Measurements from ENCODE around the gene IQCC.
"Not testable (repeated sequence)": the region's sequence is repeated elsewhere in the genome, so short reads cannot be mapped to it uniquely, and the experiment has no call there.

The IQCC gene

DNA sequence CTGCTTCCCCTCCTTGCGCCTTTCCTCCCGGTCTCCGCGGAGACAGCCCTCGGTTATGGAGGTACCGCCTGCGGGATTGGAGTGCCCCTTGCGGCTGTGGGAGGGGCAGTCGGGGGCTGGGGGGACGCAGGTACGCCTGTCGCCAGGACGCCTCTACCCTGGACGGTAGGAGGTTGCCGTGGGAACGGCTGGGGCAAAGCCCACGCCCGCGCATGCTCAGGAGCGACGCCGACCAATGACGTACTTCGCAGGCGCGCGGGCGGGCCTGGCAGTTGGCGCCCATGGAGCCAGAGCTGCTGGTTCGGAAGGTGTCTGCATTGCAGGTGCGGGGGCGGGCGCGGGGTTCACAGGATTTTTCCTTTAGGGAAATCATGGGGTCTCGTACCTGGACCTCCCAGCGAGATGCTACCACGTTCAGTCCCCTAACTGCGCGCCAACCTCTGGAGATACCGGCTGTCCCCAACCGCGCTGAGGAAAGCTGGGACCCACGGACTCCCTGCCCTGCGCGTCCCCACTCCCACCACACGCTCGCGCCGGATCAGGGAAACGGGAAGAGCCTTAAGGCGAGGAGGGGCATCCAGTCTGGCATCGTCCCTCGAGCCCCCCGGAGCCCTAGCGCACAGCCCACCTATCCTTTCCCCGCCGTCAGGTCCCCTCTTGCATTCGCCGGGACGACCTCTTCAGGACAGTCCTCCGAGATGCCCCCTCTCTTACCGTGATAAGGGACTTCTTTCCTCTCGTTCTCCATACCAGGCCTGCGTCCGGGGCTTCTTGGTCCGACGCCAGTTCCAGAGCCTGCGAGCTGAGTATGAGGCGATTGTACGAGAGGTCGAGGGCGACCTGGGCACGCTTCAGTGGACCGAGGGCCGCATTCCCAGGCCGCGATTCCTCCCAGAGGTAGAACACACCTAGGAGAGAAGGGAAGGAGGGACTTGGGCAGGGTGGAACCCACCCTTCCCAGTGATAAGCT, at the start of gene IQCC:
TSS of gene IQCC (plus strand) at position 271 of the 970 bp plus-strand sequence. CDS start at position 282, 11 bp downstream.
- H3K4me1 ChIP-seq (ENCODE audit: control insufficient read depth, insufficient read depth, low read length), result peaks cover 8% of the 10 kb centered on the region
- peak within 1 kb of the TSS; percentile 60 for H3K9ac ChIP-seq (ENCODE audit: low read depth, low read length)
- no peaks in the 10 kb centered on the region for H3K9me3 ChIP-seq (ENCODE audit: control insufficient read depth, insufficient read depth, low read length)
- H3K36me3 ChIP-seq (ENCODE audit: control insufficient read depth, insufficient read depth, low read length), result peaks cover 9% of the 10 kb centered on the region
- H3K4me3 ChIP-seq (ENCODE audit: low read depth, low read length), result peak within 1 kb of the TSS; percentile 76
- peaks cover 9% of the 10 kb centered on the region for H3K27me3 ChIP-seq (ENCODE audit: control insufficient read depth, insufficient read depth, low read length)
- H3K27ac ChIP-seq (ENCODE audit: low read depth, low read length), result peak within 1 kb of the TSS; percentile 41

DNA sequence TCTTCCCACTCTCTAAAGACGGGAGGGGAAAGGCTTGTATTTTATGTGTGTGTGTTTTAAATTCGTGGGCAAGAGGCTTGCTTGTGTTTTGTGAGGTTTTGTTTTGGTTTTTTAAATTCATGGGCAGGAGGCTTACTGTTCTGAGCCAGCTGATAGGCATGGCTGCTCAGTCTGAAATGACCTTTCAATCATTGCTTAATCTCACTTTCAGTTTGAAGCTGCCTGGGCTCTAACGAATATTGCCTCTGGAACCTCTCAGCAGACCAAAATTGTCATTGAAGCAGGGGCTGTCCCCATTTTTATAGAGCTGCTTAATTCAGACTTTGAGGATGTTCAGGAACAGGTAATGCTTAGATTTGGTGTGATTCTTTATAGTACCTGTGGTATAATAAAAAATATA, 46.3 kb upstream of the IQCC start:
- Histone ChIP-seq H3K27me3 (ENCODE audit: control insufficient read depth, insufficient read depth, low read length) (no peaks in the 10 kb centered on the region), H3K4me3 (ENCODE audit: low read depth, low read length) (no peak overlapping the region), H3K36me3 (ENCODE audit: control insufficient read depth, insufficient read depth, low read length) (peaks cover 85% of the 10 kb centered on the region), H3K4me1 (ENCODE audit: control insufficient read depth, insufficient read depth, low read length) (no peaks in the 10 kb centered on the region), H3K9ac (ENCODE audit: low read depth, low read length) (no peak overlapping the region), H3K27ac (ENCODE audit: low read depth, low read length) (no peak overlapping the region), H3K9me3 (ENCODE audit: control insufficient read depth, insufficient read depth, low read length) (no peaks in the 10 kb centered on the region)

DNA sequence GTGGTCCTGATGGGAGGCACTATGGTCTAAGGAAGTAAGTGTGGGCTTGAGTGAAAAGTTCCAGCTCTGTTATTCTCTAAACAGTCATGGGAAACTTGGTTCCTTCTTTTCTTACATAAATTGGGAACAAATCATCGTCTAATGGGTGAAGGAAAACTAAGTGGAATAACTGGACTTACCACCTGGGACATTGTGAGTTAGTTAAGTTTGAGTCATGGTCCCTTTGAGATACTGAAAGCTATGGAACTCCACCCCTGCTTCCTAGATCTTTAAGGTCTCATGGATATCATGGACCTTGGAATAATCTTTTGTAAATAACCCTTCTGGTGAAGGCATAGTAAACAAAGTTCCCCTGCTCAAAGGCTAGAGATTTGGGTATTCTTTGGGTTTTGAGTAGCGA, 42.1 kb upstream of the IQCC start:
- no peaks in the 10 kb centered on the region for H3K4me1 ChIP-seq (ENCODE audit: control insufficient read depth, insufficient read depth, low read length)
- H3K4me3 ChIP-seq (ENCODE audit: low read depth, low read length), result no peak overlapping the region
- H3K9ac ChIP-seq (ENCODE audit: low read depth, low read length), result no peak overlapping the region
- H3K9me3 ChIP-seq (ENCODE audit: control insufficient read depth, insufficient read depth, low read length), result no peaks in the 10 kb centered on the region
- H3K36me3 ChIP-seq (ENCODE audit: control insufficient read depth, insufficient read depth, low read length), result peaks cover 84% of the 10 kb centered on the region
- H3K27ac ChIP-seq (ENCODE audit: low read depth, low read length), result no peak overlapping the region
- H3K27me3 ChIP-seq (ENCODE audit: control insufficient read depth, insufficient read depth, low read length), result no peaks in the 10 kb centered on the region

DNA sequence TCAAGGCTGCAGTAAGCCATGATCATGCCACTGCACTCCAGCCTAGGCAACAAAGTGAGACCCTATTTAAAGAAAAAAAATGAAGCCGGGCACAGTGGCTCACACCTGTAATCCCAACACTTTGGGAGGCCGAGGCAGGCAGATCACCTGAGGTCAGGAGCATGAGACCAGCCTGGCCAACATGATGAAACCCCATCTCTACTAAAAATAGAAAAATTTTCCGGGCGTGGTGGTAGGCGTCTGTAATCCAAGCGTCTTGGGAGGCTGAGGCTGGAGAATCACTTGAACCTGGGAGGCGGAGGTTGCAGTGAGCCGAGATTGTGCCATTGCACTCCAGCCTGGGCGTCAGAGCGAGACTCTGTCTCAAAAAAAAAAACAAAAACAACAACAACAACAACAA, 39.8 kb upstream of the IQCC start:
- H3K4me1 ChIP-seq (ENCODE audit: control insufficient read depth, insufficient read depth, low read length); H3K9ac ChIP-seq (ENCODE audit: low read depth, low read length); H3K4me3 ChIP-seq (ENCODE audit: low read depth, low read length); H3K27me3 ChIP-seq (ENCODE audit: control insufficient read depth, insufficient read depth, low read length); H3K27ac ChIP-seq (ENCODE audit: low read depth, low read length); H3K9me3 ChIP-seq (ENCODE audit: control insufficient read depth, insufficient read depth, low read length): not testable (repeated sequence)
- peaks cover 81% of the 10 kb centered on the region for H3K36me3 ChIP-seq (ENCODE audit: control insufficient read depth, insufficient read depth, low read length)

DNA sequence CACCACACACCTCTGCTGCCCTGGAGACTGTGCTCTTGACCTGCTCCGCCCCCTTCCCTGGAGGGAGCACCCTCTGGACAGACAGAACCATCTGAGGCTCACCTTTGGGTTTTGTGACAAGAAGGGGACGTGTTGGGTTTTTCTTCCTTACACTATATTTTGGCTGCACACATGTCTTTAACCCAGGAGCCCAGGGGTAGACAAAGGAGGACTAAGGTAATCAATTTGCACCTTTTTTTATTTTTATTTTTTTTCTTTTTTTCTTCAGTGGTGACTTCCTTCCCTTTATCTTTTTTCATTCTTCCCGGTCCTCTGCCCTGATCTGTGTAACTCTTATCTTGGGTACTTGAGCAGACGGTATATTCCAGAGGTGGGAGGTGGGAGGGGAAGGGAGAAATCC, 34.5 kb upstream of the IQCC start:
- Histone ChIP-seq H3K9ac (ENCODE audit: low read depth, low read length) (no peak overlapping the region), H3K4me3 (ENCODE audit: low read depth, low read length) (no peak overlapping the region), H3K4me1 (ENCODE audit: control insufficient read depth, insufficient read depth, low read length) (no peaks in the 10 kb centered on the region), H3K27ac (ENCODE audit: low read depth, low read length) (no peak overlapping the region), H3K9me3 (ENCODE audit: control insufficient read depth, insufficient read depth, low read length) (no peaks in the 10 kb centered on the region), H3K27me3 (ENCODE audit: control insufficient read depth, insufficient read depth, low read length) (no peaks in the 10 kb centered on the region), H3K36me3 (ENCODE audit: control insufficient read depth, insufficient read depth, low read length) (peaks cover 81% of the 10 kb centered on the region)

DNA sequence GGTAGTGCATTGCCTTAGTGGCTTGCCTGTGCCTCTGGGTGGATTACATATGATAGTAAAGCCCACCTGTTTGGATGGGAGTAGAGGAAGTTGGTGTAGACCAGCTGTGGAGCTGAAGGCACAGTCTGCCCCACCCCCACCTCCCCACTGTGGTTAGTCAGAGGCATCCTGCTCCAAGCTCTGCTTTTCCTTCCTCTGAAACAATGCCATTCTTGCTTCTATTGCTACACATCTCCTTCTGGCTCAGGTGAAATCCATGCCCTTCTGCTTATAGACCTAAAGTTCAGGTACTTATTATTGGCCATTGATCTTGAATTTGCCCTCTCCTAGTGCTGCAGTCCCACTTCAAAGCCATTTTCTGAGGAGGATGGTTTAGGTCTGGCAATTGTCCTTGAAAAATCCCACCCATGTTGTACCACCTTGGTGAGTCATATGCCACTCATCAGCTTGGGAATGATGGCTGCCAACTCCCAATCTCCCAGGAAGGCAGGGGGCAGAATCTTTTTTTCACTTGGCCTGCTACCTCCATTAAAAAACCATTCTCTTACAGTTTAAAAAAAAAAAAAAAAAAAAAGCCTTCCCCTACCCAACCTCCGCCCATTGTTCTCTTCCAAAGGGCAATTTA, 32.7 kb upstream of the IQCC start:
- no peak overlapping the region for H3K4me3 ChIP-seq (ENCODE audit: low read depth, low read length)
- peaks cover 68% of the 10 kb centered on the region for H3K36me3 ChIP-seq (ENCODE audit: control insufficient read depth, insufficient read depth, low read length)
- H3K27me3 ChIP-seq (ENCODE audit: control insufficient read depth, insufficient read depth, low read length), result no peaks in the 10 kb centered on the region
- H3K4me1 ChIP-seq (ENCODE audit: control insufficient read depth, insufficient read depth, low read length), result no peaks in the 10 kb centered on the region
- H3K9me3 ChIP-seq (ENCODE audit: control insufficient read depth, insufficient read depth, low read length), result no peaks in the 10 kb centered on the region
- no peak overlapping the region for H3K27ac ChIP-seq (ENCODE audit: low read depth, low read length)
- no peak overlapping the region for H3K9ac ChIP-seq (ENCODE audit: low read depth, low read length)

DNA sequence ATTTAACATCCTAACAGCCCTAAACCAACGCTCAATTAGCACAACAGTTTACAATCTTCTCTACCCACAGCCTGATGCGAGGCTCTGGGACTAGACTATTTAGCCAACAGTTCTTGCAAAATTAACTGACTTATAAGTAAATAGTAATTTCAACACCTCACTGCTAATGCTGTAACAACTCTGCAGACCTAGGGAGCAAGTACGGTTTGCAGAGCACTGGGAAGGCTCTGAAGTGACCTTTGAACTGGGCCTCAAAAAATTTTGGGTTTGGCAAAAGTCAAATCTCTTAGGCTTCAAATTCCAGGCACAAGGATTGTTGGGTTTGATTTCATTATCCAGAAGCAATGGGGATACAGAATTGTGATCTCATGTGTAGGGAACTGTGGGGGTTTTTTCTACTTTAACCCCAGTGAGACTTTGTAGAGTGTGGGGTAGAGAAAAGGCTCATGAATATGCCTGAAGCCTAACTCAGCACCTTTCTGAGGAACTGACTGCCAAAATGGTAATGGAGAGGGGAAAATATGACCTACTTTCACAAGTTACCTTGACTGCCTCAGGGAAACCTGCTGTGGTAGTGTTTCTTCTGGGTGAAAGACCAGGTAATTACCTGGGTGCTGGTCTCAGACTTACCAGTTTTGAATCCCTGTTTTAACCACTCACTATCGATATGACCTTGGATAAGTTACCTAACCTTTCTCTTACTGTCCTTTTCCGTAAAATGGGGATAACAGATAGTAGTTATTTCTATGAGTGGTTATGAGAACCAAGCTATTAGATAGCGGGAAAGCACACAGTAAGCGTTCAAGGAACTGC, 26.9 kb upstream of the IQCC start:
- Histone ChIP-seq H3K27me3 (ENCODE audit: control insufficient read depth, insufficient read depth, low read length) (no peaks in the 10 kb centered on the region), H3K4me3 (ENCODE audit: low read depth, low read length) (peak overlapping the region; percentile 72), H3K4me1 (ENCODE audit: control insufficient read depth, insufficient read depth, low read length) (peaks cover 19% of the 10 kb centered on the region), H3K27ac (ENCODE audit: low read depth, low read length) (peak overlapping the region; percentile 94), H3K9ac (ENCODE audit: low read depth, low read length) (no peak overlapping the region), H3K36me3 (ENCODE audit: control insufficient read depth, insufficient read depth, low read length) (peaks cover 39% of the 10 kb centered on the region), H3K9me3 (ENCODE audit: control insufficient read depth, insufficient read depth, low read length) (no peaks in the 10 kb centered on the region)

DNA sequence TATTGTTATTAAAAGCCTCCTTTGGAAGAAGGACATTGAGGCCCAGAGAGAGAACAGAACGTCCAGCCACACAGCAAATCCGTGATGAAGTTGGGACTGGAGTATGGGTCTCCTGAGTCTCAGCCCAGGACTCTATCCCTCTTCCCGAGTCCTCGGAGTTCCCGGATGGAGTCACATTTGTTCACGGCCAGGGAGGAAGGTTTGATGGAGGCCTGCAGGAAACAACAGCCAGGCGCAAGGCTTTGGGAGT, 26.4 kb upstream of the IQCC start:
- Histone ChIP-seq H3K27ac (ENCODE audit: low read depth, low read length) (peak overlapping the region; percentile 94), H3K4me1 (ENCODE audit: control insufficient read depth, insufficient read depth, low read length) (peaks cover 19% of the 10 kb centered on the region), H3K27me3 (ENCODE audit: control insufficient read depth, insufficient read depth, low read length) (no peaks in the 10 kb centered on the region), H3K36me3 (ENCODE audit: control insufficient read depth, insufficient read depth, low read length) (peaks cover 40% of the 10 kb centered on the region), H3K9ac (ENCODE audit: low read depth, low read length) (peak overlapping the region; percentile 46), H3K9me3 (ENCODE audit: control insufficient read depth, insufficient read depth, low read length) (no peaks in the 10 kb centered on the region), H3K4me3 (ENCODE audit: low read depth, low read length) (peak overlapping the region; percentile 72)

DNA sequence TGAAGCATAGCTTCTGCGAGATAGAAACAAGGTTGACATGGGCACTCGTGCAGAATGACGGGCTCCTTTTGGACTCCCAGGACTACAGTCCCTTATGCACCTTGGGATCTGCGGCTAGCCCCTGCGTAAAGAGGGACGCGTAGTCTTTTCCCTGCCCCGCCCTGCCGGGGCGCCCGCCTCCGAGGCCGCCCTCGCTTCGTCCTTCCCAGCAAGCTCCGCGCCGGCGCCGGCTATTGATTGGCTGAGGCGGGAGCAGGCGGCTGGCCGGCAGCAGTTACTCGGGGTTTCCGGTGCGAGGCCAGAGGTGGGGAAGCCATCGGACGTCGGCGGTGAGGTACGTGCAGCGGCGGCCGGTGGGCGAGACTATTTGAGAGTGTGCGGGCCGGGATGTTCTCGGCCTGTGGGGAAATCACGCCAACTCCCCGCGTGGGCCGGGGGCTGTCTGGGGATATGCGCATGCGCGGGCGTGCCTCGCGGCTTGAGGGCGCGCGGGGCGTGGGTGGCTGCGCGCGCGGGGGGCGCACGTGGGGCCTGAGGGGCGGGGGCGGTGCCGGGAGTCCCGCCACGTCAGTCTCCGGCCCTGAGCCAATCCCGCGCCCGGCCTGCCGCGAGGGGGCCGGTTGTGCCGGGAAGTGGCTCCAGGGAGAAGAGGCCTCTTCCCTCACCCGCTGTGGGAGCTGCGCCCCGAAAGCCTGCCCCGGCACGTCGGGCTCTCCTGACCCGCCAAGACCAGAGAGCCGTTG, 25.9 kb upstream of the IQCC start, which contains the start of gene TXLNA:
TSS of gene TXLNA (plus strand) at position 233 of the 743 bp plus-strand sequence. CDS start 671 bp downstream, outside the sequence.
- H3K9ac ChIP-seq (ENCODE audit: low read depth, low read length), result peak within 1 kb of the TSS; percentile 61
- H3K4me1 ChIP-seq (ENCODE audit: control insufficient read depth, insufficient read depth, low read length), result peaks cover 19% of the 10 kb centered on the region
- H3K36me3 ChIP-seq (ENCODE audit: control insufficient read depth, insufficient read depth, low read length), result peaks cover 40% of the 10 kb centered on the region
- peak within 1 kb of the TSS; percentile 94 for H3K27ac ChIP-seq (ENCODE audit: low read depth, low read length)
- no peaks in the 10 kb centered on the region for H3K27me3 ChIP-seq (ENCODE audit: control insufficient read depth, insufficient read depth, low read length)
- no peaks in the 10 kb centered on the region for H3K9me3 ChIP-seq (ENCODE audit: control insufficient read depth, insufficient read depth, low read length)
- peak within 1 kb of the TSS; percentile 72 for H3K4me3 ChIP-seq (ENCODE audit: low read depth, low read length)

DNA sequence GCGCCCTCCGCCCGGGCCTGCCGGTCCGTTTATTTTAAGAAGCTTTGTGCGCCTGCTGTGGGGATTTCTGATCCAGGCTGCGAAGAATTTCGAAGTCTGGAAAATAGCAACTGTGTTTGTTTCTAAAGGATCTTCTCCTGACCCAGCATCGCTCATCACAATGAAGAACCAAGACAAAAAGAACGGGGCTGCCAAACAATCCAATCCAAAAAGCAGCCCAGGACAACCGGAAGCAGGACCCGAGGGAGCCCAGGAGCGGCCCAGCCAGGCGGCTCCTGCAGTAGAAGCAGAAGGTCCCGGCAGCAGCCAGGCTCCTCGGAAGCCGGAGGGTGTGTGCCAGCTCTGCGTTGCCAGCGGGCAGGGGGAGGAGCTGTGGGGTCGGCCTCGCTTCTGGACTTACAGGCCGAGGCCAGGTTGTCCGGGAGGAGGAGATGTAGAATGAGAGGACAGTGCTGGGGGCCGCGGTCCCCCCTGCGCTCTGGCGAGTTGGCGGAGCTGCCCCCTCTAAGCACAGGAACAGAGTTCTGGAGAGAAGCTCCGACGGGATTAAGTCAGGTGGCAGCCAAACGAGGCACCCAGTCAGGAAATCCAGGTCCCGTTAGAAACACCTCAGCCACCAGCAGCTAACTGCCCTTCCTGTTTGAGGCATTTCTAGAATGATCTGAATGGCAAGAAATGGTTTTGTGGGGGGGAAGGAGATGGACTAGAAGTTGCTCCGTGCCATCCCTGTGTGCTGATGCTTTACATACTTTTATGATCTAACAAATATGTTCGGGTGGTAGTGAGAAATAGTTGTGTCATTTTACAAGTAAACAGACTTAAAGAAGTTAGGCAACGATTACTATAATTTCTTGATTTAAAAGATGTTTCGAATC, 25.0 kb upstream of the IQCC start:
- no peaks in the 10 kb centered on the region for H3K27me3 ChIP-seq (ENCODE audit: control insufficient read depth, insufficient read depth, low read length)
- peaks cover 19% of the 10 kb centered on the region for H3K4me1 ChIP-seq (ENCODE audit: control insufficient read depth, insufficient read depth, low read length)
- peak overlapping the region; percentile 94 for H3K27ac ChIP-seq (ENCODE audit: low read depth, low read length)
- peaks cover 41% of the 10 kb centered on the region for H3K36me3 ChIP-seq (ENCODE audit: control insufficient read depth, insufficient read depth, low read length)
- no peaks in the 10 kb centered on the region for H3K9me3 ChIP-seq (ENCODE audit: control insufficient read depth, insufficient read depth, low read length)
- H3K4me3 ChIP-seq (ENCODE audit: low read depth, low read length), result peak overlapping the region; percentile 72
- peak overlapping the region; percentile 61 for H3K9ac ChIP-seq (ENCODE audit: low read depth, low read length)
